Neural cell (in vitro differentiated cells): ENCODE data around the gene GTF2H1. TPM values are rescaled to one million over a fixed set of nuclear protein-coding genes. Genes with fewer than 3 reads are reported as not detected.

Experiments
- H2AFZ ChIP-seq: fragments of 200-600, 300-800 bp; sonication (generic), shearing (Covaris generic); 2 replicates; pipeline ENCODE4 v1.6.0; 2014; ENCODE audit warnings: low read depth, mild to moderate bottlenecking, antibody characterized with exemption, low read length, moderate library complexity
- H3F3A ChIP-seq: fragments of 200-600 bp; shearing (Covaris generic); 2 replicates; pipeline ENCODE4 v1.6.1; 2016; ENCODE audit warnings: mild to moderate bottlenecking, moderate library complexity, mixed read lengths, antibody characterized with exemption, low read length; ENCODE audit not compliant: insufficient read depth, poor library complexity, severe bottlenecking
- H3K27ac ChIP-seq: fragments of 200-600, 300-800 bp; sonication (generic), shearing (Covaris generic); 2 replicates; pipeline ENCODE4 v1.5.1; 2014; ENCODE audit warnings: mild to moderate bottlenecking, low read length, moderate library complexity
- H3K27me3 ChIP-seq: fragments of 300-800, 200-600 bp; sonication (generic), shearing (Covaris generic); 2 replicates; pipeline ENCODE4 v1.6.0; 2014; ENCODE audit warnings: mild to moderate bottlenecking, low read depth, low read length, moderate library complexity; ENCODE audit not compliant: insufficient read depth
- H3K36me3 ChIP-seq: fragments of 300-800, 200-600 bp; sonication (generic), shearing (Covaris generic); 2 replicates; pipeline ENCODE4 v1.5.1; 2014; ENCODE audit warnings: mild to moderate bottlenecking, antibody characterized with exemption, low read length, moderate library complexity; ENCODE audit not compliant: insufficient read depth
- H3K4me2 ChIP-seq: fragments of 300-800, 200-600 bp; sonication (generic), shearing (Covaris generic); 2 replicates; pipeline ENCODE4 v1.6.0; 2014; ENCODE audit warnings: mild to moderate bottlenecking, low read length
- H3K4me3 ChIP-seq: fragments of 300-800, 200-600 bp; sonication (generic), shearing (Covaris generic); 2 replicates; pipeline ENCODE4 v1.5.1; 2014; ENCODE audit warnings: mild to moderate bottlenecking, low read length, moderate library complexity
- H3K79me2 ChIP-seq: fragments of 200-600 bp; shearing (Covaris generic); replicated peaks from 2 replicates; pipeline ENCODE4 v1.6.0; 2014; ENCODE audit warnings: mild to moderate bottlenecking, low read length, moderate library complexity; ENCODE audit not compliant: insufficient read depth
- H3K9ac ChIP-seq: fragments of 300-800, 200-600 bp; sonication (generic), shearing (Covaris generic); 2 replicates; pipeline ENCODE4 v1.6.1; 2016; ENCODE audit warnings: mild to moderate bottlenecking, low read length, mixed read lengths
- H3K9me2 ChIP-seq: fragments of 200-600 bp; shearing (Covaris generic); 2 replicates; pipeline ENCODE4 v1.6.1; 2016; ENCODE audit warnings: mild to moderate bottlenecking, low read length, mixed read lengths; ENCODE audit not compliant: insufficient read depth
- H3K9me3 ChIP-seq: fragments of 200-600, 300-800 bp; sonication (generic), shearing (Covaris generic); 2 replicates; pipeline ENCODE4 v1.6.1; 2016; ENCODE audit warnings: mild to moderate bottlenecking, mixed run types, low read length, moderate library complexity, mixed read lengths
- H4K20me1 ChIP-seq: fragments of 200-600 bp; shearing (Covaris generic); 2 replicates; pipeline ENCODE4 v1.6.1; 2016; ENCODE audit warnings: mild to moderate bottlenecking, mixed run types; ENCODE audit not compliant: insufficient read depth
- CTCF ChIP-seq: fragments of 450-650 bp; IDR thresholded peaks from 2 replicates; pipeline ENCODE4 v1.5.1; 2014; ENCODE audit warnings: antibody characterized with exemption, mild to moderate bottlenecking, moderate library complexity; ENCODE audit not compliant: poor library complexity, severe bottlenecking
- EP300 ChIP-seq: fragments of 450-650 bp; conservative IDR thresholded peaks from 2 replicates; pipeline ENCODE4 v1.6.1; 2014; ENCODE audit warnings: antibody characterized with exemption, mild to moderate bottlenecking, moderate library complexity; ENCODE audit not compliant: poor library complexity, severe bottlenecking
- EZH2 ChIP-seq: fragments of 200-600, 300-800 bp; shearing (Covaris generic), sonication (generic); IDR thresholded peaks from 2 replicates; pipeline ENCODE4 v1.6.1; 2014; ENCODE audit warnings: antibody characterized with exemption, low read length, borderline replicate concordance, mild to moderate bottlenecking; ENCODE audit not compliant: insufficient read depth, poor library complexity, severe bottlenecking
- MXI1 ChIP-seq: fragments of 450-650 bp; conservative IDR thresholded peaks from 2 replicates; pipeline ENCODE4 v1.6.1; 2014; ENCODE audit warnings: antibody characterized with exemption, mild to moderate bottlenecking; ENCODE audit not compliant: poor library complexity, severe bottlenecking
- POLR2AphosphoS5 ChIP-seq: IDR thresholded peaks from 2 replicates; pipeline ENCODE4 v1.6.1; 2012
- RAD21 ChIP-seq: fragments of 450-650 bp; conservative IDR thresholded peaks from 2 replicates; pipeline ENCODE4 v1.6.1; 2014; ENCODE audit warnings: antibody characterized with exemption, mild to moderate bottlenecking, moderate library complexity
- REST ChIP-seq: IDR thresholded peaks from 2 replicates; pipeline ENCODE4 v1.6.1; 2012; ENCODE audit warnings: borderline replicate concordance
- SMC3 ChIP-seq: fragments of 450-650 bp; conservative IDR thresholded peaks from 2 replicates; pipeline ENCODE4 v1.6.1; 2014; ENCODE audit warnings: antibody characterized with exemption, mild to moderate bottlenecking, moderate library complexity; ENCODE audit not compliant: poor library complexity
- TAF1 ChIP-seq: IDR thresholded peaks from 2 replicates; pipeline ENCODE4 v1.6.1; 2012; ENCODE audit warnings: low read depth
- polyA plus RNA-seq: library from polyadenylated mRNA; depleted of rRNA; stranded (reverse); fragments of >200 nt; gene quantifications from 2 replicates; pipeline ENCODE4 v1.2.3, GENCODE V29; 2014

GTF2H1 gene
- polyA plus RNA-seq, 1 donor from 2014 or later, result 109 TPM

- H3K9me3 ChIP-seq, result no peaks in the 10 kb centered on the region
- no peak overlapping the region for H2AFZ ChIP-seq
- H3K79me2 ChIP-seq, result no peaks in the 10 kb centered on the region
- no peaks in the 10 kb centered on the region for H3K9me2 ChIP-seq
- no peaks in the 10 kb centered on the region for H3K27me3 ChIP-seq
- no peak overlapping the region for H3K9ac ChIP-seq
- H3K27ac ChIP-seq, result no peak overlapping the region
- no peak for TF ChIP-seq TAF1
- TF ChIP-seq MXI1, result no peak
- TF ChIP-seq EZH2, result no peak
- TF ChIP-seq SMC3, result no peak
- no peak for TF ChIP-seq REST
- TF ChIP-seq CTCF, result no peak
- no peak for TF ChIP-seq POLR2AphosphoS5
- no peak for TF ChIP-seq RAD21
- TF ChIP-seq EP300, result no peak
- H3K36me3 ChIP-seq, result no peaks in the 10 kb centered on the region
- no peak overlapping the region for H3K4me2 ChIP-seq
- no peaks in the 10 kb centered on the region for H4K20me1 ChIP-seq
- no peaks in the 10 kb centered on the region for H3F3A ChIP-seq
- no peak overlapping the region for H3K4me3 ChIP-seq
Measured at GRCh38 chr11:18384157-18384641, 61.8 kb downstream of the GTF2H1 start.

GRCh38 chr11:18390088-18390487 is 67.7 kb downstream of the GTF2H1 start:
- Histone ChIP-seq H3K79me2 (no peaks in the 10 kb centered on the region), H3K36me3 (no peaks in the 10 kb centered on the region), H4K20me1 (no peaks in the 10 kb centered on the region), H3K27me3 (no peaks in the 10 kb centered on the region), H3K9me3 (no peaks in the 10 kb centered on the region), H3K27ac (no peak overlapping the region), H3K4me3 (no peak overlapping the region), H3F3A (peaks cover under 1% of the 10 kb centered on the region), H3K4me2 (no peak overlapping the region), H2AFZ (no peak overlapping the region), H3K9ac (no peak overlapping the region), H3K9me2 (no peaks in the 10 kb centered on the region)
- TF ChIP-seq MXI1 (no peak), POLR2AphosphoS5 (no peak), EZH2 (no peak), SMC3 (no peak), RAD21 (no peak), TAF1 (no peak), EP300 (no peak), CTCF (no peak), REST (no peak)
